Jurkat, Clone E6-1 (cell line): ENCODE measurements around the gene MYCN. TPM values are rescaled to one million over a fixed set of nuclear protein-coding genes. Genes with fewer than 3 reads are reported as not detected.
A peak's percentile ranks its signal among the peaks of the same experiment; 100 is the strongest.
"Not testable (repeated sequence)": the region's sequence is repeated elsewhere in the genome, so short reads cannot be mapped to it uniquely, and the experiment has no call there.

Experiments
- DNase-seq: peaks from one replicate; pipeline ENCODE4 v3.0.0-alpha.2; 2011; ENCODE audit warnings: low read depth, low spot score
- H3K4me3 ChIP-seq: 2 replicates; pipeline ENCODE4 v1.5.1; 2011; ENCODE audit warnings: mild to moderate bottlenecking, low read length, control low read depth, moderate library complexity
- polyA plus RNA-seq: library from polyadenylated mRNA; unstranded; fragments of >200 nt; gene quantifications from one replicate; pipeline ENCODE4 v1.2.1, GENCODE V29; 2012; ENCODE audit warnings: missing spikeins; ENCODE audit not compliant: insufficient read length, insufficient read depth

The MYCN gene
- 18.0 TPM for polyA plus RNA-seq

GRCh38 chr2:15939854-15940660 is at the start of gene MYCN:
Gene MYCN, plus strand, starts transcription at chr2:15940550. Its CDS starts 1,515 bp downstream, at chr2:15942065.
- DNase-seq = peak; percentile 89
- H3K4me3 ChIP-seq = peak within 1 kb of the TSS; percentile 66

- no peak for DNase-seq
- no peak overlapping the region for H3K4me3 ChIP-seq
Observed at GRCh38 chr2:15890936-15891905, 49.1 kb upstream of the MYCN start.

GRCh38 chr2:15892151-15892880 is 48.0 kb upstream of the MYCN start:
- no peak for DNase-seq
- no peak overlapping the region for H3K4me3 ChIP-seq

GRCh38 chr2:15893085-15893484 is 47.3 kb upstream of the MYCN start:
- no peak overlapping the region for H3K4me3 ChIP-seq
- no peak for DNase-seq

- H3K4me3 ChIP-seq = no peak overlapping the region
- no peak for DNase-seq
Observed at GRCh38 chr2:15893689-15894480, 46.5 kb upstream of the MYCN start.

- no peak overlapping the region for H3K4me3 ChIP-seq
- no peak for DNase-seq
Observed at GRCh38 chr2:15894481-15895144, 45.7 kb upstream of the MYCN start.

- no peak for DNase-seq
- no peak overlapping the region for H3K4me3 ChIP-seq
Observed at GRCh38 chr2:15895615-15896469, 44.5 kb upstream of the MYCN start.

GRCh38 chr2:15896859-15897258 is 43.5 kb upstream of the MYCN start:
- no peak for DNase-seq
- H3K4me3 ChIP-seq = no peak overlapping the region

GRCh38 chr2:15897431-15898098 is 42.8 kb upstream of the MYCN start:
- no peak for DNase-seq
- H3K4me3 ChIP-seq = no peak overlapping the region

GRCh38 chr2:15899327-15899612 is 41.1 kb upstream of the MYCN start:
- no peak for DNase-seq
- no peak overlapping the region for H3K4me3 ChIP-seq

- H3K4me3 ChIP-seq = no peak overlapping the region
- DNase-seq = no peak
Observed at GRCh38 chr2:15899751-15900493, 40.4 kb upstream of the MYCN start.

GRCh38 chr2:15901095-15901807 is 39.1 kb upstream of the MYCN start:
- no peak for DNase-seq
- no peak overlapping the region for H3K4me3 ChIP-seq

GRCh38 chr2:15901808-15902130 is 38.6 kb upstream of the MYCN start:
- no peak for DNase-seq
- H3K4me3 ChIP-seq = no peak overlapping the region

GRCh38 chr2:15903910-15904309 is 36.4 kb upstream of the MYCN start:
- H3K4me3 ChIP-seq, DNase-seq: not testable (repeated sequence)

GRCh38 chr2:15905267-15905645 is 35.1 kb upstream of the MYCN start:
- H3K4me3 ChIP-seq = no peak overlapping the region
- no peak for DNase-seq

- DNase-seq = no peak
- no peak overlapping the region for H3K4me3 ChIP-seq
Observed at GRCh38 chr2:15905986-15906491, 34.3 kb upstream of the MYCN start.
